GM21786 (cell line): ENCODE results near the gene L3MBTL4.
"Not testable (repeated sequence)": the region's sequence is repeated elsewhere in the genome, so short reads cannot be mapped to it uniquely, and the experiment has no call there.

Experiments used
- ATAC-seq: cut with Tn5 transposase; IDR thresholded peaks from one replicate; pipeline ENCODE4 v1.9.1; 2021; ENCODE audit not compliant: unreplicated experiment

The L3MBTL4 gene

DNA sequence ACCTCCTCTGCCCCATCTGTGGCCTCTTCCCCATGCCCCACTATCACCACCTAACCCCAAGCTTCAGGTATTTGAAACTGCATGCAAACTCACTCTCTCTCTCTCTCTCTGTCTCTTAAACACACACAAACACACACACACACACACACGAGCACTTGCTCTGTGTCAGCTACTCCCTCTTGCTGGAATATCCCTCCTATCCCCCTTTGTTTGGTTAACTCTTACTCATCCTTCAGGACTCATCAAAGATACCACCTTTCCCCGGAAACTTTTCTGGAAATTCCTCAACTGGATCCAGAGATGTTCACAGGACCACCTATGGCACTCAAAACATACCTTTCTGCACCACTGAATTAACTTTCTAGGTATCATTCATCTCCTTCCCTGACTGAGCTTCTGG is 296.6 kb downstream of the L3MBTL4 start:
- ATAC-seq, result no peak

- no peak for ATAC-seq
These were observed 299.0 kb downstream of the L3MBTL4 start for GRCh38 chr18:6115710-6116109.

DNA sequence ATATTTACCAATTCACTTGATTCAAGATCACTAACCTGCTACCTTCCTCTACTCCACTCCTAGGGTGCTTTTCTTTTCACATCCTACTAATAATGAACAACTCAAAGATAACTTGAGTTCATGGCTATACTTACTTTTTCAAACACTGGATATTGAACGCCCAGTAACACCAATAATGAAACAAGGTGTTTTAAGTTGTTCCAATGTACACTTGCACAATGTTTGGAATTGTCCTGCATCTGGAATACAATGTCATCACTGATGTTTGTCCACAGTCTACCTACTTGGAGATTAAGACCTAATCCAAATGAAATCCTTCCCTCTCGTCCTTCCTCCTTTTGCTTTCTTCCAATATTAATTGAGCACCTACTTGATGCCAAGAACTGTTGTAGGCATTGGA is 301.1 kb downstream of the L3MBTL4 start:
- ATAC-seq, result no peak

DNA sequence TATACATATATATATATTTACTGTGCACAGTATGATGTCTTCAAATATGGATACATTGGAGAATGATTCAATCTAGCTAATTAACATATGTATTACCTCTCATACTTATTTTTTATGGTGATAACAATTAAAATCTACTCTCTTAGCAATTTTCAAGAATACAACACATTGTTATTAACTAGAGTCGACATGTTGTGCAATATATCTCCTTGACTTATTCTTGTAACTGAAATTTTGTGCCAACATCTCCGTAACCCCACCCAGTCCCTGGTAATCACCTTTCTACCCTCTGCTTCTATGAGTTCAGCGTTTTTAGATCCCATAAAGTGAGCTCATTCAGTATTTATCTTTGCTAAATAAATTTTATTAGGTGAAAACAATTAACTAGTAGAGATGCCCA is 303.0 kb downstream of the L3MBTL4 start:
- no peak for ATAC-seq

DNA sequence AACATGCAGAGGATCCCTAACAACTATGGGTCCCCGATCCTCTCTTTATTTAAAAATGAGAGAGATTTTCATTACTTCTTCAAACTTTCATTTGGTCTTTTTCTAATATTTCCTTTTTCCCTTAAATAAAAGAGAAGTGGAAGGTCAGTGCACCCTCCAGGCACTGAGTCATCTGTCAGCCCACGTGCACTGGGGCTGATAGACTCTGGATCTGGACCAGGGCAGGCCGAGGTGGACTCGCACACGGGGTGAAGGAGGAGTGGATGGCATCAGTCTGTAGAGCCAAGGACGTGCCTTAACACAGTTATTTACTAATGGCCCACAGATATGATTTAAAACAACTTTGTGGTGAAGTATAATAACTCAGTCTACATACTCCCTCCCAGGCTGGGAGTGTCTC is 305.0 kb downstream of the L3MBTL4 start:
- no peak for ATAC-seq

- no peak for ATAC-seq
These were observed 306.9 kb downstream of the L3MBTL4 start for GRCh38 chr18:6107794-6108193.

GRCh38 chr18:6106091-6106685 is 308.5 kb downstream of the L3MBTL4 start:
- no peak for ATAC-seq

DNA sequence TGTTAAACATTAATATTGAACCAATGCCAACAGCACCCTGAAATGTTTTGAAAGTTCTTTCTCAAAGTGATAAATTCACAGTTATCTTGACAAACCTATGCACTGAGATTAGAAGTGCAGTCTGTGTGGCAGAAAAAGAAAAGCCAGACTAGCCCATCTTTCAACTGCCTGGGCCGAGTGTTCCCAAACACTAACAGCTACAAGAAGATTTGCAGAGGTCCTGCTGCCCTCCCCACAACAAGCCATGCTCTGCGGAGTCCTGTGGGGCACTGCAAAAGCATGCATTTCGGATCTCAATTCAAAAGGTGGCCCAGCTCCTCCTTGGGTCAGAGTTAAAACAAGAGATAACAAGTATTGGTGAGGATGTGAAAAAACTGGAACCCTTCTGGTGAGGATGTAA is 311.0 kb downstream of the L3MBTL4 start:
- ATAC-seq, result no peak

DNA sequence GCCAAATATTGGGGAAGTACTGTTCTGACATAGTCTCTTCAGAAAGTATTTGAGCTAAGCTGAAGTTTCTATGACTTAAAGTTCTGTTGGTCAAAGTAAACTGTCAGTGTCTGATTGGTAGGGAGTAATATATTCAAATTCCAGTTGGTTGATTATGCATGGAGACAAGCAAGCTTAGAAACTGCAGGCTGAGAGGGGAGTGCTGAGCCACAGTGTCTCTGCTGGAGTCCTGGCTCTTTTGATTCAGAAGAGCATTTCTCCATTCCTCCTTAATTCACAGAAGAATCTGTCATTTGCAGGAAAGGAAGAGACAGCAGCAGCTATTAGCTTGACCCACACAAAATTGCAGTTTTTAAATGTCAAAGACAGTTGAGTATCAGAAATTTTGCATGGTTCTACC is 318.0 kb downstream of the L3MBTL4 start:
- ATAC-seq, result no peak

DNA sequence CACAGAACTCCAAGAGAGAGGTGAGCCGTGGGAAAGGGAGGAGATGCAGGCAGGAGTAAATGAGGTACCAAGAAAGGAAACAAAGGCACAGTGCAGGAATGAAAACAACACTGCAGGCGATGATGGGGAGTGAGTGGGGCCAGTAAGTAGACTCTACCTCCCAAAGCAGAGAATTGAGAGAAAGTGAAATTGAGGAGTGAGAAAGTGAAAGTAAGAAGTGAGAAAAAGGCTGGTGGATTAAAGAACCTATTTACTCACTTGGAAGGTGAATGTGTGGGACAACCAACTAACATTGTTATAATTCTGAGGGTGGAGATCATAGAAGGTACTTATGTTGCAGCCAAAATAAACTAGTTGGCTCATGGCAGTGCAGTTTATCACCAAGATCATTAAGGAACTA is 326.3 kb downstream of the L3MBTL4 start:
- ATAC-seq, result no peak

DNA sequence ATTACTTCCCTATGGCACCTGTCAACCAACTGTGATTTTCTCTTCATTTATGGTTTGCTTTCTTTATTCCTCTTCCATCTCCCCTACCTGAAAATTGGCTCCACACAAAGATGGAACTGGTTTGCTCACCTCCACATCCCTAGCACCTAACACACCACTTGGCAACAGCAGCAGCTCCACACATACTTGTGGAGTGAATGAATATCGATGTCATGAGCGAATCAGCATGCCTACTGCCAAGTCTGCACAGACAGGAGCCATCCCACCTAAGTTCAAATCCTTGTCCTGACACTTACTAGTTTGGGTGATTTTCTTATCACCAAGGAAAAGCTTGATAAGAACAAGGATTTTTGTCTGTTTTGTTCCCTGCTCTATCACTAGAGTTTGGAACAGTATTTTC is 328.0 kb downstream of the L3MBTL4 start:
- ATAC-seq, result no peak

GRCh38 chr18:6079406-6079805 is 335.3 kb downstream of the L3MBTL4 start:
- ATAC-seq, result no peak

DNA sequence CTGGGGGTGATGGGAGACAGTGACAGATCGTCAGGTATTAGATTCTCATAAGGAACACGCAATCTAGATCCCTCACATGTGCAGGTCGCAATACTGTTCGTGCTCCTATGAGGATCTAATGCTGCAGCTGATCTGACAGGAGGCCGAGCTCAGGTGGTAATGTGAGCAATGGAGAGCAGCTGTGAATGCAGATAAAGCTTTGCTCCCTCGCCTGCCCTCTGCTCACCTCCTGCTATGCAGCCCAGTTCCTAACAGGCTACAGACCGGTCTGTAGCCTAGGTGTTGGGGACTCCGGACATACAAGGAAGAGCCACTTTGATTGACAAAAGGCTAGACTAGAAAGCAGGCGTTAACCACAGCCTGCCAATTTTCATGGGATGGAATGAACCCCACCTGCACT is 335.8 kb downstream of the L3MBTL4 start:
- no peak for ATAC-seq

- not testable (repeated sequence) for ATAC-seq
These were observed 342.3 kb downstream of the L3MBTL4 start for GRCh38 chr18:6072423-6072822.

DNA sequence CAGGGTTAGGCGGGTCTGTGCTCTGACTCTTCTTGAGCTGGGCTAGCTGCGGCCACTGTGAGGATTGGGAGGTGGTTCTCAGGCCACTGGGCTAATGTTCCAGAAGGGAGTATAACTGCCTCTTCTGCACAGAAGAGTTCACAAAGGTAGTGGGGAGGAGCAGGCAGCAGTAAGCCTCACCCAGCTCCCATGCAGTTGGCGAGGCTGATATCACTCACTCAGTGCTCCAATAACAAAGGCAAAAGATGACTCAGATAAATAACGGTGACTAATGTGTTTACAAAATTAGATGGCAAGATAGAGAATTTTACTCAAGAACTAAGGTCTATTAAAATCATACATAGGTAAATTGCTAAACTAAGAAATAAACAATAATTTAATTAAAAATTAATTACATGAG is 345.2 kb downstream of the L3MBTL4 start:
- ATAC-seq, result no peak

GRCh38 chr18:6069103-6069502 is 345.6 kb downstream of the L3MBTL4 start:
- peak; percentile 55 for ATAC-seq

DNA sequence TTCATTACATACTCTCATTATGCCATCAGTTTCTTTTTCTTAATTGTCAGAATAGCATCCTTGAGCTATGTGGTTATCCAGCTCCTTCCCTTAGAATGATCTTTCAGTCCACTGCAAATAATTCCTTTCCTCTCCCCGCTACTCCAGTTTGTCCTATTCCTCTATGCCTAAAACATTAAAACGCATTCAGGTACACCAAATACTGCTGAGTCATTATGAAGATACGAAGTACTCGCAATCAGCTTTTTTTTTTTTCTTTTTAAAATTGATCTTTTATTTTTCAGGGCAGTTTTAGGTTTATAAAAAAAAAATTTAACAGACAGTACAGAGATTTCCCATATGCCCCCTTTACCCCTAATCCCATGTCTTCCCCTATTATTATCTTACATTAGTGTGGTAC is 354.6 kb downstream of the L3MBTL4 start:
- ATAC-seq, result no peak

DNA sequence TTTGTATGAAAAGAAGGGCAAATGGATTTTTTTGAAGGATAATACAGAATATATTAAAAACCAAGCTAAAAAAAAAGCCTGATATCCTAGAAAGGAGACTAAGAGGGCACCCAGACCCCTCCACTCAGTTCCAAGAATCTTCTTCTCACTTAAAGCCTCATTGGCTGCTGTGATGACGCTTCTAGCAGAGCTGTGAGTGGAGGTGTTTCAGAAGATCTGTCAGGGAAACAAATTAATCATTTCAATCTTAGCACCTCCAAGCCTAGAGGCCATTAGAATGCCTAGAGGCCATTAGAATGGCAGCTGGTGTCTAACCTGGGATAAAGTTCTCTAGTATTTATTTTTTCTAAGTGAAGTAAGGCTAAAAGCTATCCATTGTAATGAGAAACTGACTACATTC is 355.2 kb downstream of the L3MBTL4 start:
- ATAC-seq, result no peak

- no peak for ATAC-seq
These were observed 355.8 kb downstream of the L3MBTL4 start for GRCh38 chr18:6058941-6059340.

DNA sequence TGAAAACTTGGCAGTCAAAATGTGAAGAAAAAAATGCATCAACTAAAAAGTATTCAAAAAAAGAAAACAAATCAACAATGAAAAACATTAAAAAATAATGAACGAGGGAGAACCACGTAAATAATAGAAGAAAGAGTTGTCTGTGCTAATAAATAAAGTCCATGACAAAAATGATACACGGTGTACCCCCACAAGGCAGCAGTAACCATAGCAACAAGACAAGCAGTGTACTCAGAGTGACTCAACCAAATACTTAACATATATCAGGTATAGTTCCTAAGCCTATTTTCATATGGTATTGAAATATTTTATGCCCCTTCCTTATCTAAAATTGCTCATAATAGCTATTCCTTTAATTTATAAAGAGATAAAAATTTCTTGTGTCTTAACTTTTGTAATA is 357.1 kb downstream of the L3MBTL4 start:
- no peak for ATAC-seq

GRCh38 chr18:6056171-6056910 is 358.4 kb downstream of the L3MBTL4 start:
- ATAC-seq, result peak; percentile 62

DNA sequence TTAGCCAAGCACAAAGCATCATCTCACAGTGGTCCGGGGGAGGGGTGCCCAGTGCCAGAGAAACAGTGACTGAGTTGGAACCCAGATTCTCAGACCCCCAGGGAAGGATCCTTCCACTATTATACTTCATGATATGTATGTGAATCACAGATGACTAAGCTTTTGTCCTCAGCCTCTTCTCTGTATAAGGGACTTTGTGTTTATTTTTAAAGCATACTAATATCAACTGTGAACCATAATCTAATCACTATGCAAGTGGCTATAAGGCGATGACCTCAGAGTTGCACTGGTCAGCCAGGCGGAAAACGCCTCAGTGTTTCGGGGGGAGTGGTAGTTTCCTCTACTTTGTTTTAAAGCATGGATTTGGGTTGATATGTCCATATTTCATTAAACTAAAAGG is 359.0 kb downstream of the L3MBTL4 start:
- no peak for ATAC-seq

DNA sequence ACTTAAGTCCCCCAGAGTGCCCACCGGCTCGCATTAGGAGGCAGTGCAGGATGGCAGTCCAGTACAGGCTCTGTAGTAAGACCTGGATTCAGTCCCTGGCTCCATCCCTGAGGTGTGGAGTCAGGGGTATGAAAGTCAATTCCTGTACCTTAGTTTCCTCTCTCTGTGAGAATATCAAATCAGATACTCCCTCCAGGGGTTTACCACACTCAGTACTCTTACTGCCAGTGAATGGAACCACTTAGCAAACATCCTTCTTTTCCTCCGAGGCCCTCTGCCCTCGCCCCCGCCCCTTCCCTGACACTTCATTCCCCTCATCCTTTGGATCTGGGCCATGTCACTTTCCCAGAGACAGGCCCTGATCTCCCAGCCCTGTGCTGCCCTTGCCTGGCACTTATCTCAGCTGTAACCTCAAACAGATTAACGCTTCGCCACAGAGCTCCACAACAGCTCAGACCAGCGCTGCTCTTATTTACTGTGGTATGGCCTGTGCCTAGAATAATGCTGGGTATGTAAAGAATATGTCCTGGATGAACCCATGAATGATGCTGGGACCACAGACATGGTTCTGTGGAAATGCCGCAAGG is 360.4 kb downstream of the L3MBTL4 start:
- no peak for ATAC-seq
